ENCODE data around the gene ADCY3.

DNA sequence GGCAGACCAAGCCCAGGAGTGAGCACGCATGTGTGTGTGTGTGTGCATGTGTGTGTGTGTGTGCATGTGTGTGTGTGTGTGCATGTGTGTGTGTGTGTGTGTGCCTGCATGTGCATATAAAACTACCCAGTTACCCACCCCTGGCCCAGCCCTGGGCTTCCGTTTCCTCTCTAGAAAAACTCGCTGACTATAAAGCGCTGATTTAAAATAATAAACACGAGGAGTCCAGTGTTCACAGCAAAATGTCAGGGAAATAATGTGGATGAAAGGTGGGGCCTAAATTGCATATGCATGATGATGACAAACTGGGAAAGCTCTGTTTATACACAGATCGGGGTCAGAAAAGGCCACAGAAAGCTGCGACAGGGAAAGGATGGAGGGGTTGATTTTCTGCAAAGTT, 7.5 kb downstream of the ADCY3 start:
- no peak for TF ChIP-seq CHD2 (IDR thresholded peaks at IDR 0.05; ENCODE audit: low read depth, low read length)
- no peak for TF ChIP-seq TCF7L2 (IDR thresholded peaks at IDR 0.05; ENCODE audit: low read depth, low read length)
- TF ChIP-seq ZNF644 (tag; IDR thresholded peaks at IDR 0.05; ENCODE audit: low read depth) = no peak
- TF ChIP-seq TEAD1 (CRISPR knock-in tag; IDR thresholded peaks at IDR 0.05) = no peak
- TF ChIP-seq, protein P1, sequence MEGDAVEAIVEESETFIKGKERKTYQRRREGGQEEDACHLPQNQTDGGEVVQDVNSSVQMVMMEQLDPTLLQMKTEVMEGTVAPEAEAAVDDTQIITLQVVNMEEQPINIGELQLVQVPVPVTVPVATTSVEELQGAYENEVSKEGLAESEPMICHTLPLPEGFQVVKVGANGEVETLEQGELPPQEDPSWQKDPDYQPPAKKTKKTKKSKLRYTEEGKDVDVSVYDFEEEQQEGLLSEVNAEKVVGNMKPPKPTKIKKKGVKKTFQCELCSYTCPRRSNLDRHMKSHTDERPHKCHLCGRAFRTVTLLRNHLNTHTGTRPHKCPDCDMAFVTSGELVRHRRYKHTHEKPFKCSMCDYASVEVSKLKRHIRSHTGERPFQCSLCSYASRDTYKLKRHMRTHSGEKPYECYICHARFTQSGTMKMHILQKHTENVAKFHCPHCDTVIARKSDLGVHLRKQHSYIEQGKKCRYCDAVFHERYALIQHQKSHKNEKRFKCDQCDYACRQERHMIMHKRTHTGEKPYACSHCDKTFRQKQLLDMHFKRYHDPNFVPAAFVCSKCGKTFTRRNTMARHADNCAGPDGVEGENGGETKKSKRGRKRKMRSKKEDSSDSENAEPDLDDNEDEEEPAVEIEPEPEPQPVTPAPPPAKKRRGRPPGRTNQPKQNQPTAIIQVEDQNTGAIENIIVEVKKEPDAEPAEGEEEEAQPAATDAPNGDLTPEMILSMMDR (IDR thresholded peaks at IDR 0.05 in 2 of 3, conservative IDR thresholded peaks at IDR 0.05 in 1 of 3; ENCODE audit: insufficient read depth in 2 of 3, low read depth in 1 of 3, low read length in 3 of 3) = no peak
- TF ChIP-seq ZNF778 (CRISPR knock-in tag; IDR thresholded peaks at IDR 0.05) = no peak
- no peak for TF ChIP-seq HMG20B (CRISPR knock-in tag; IDR thresholded peaks at IDR 0.05)
- no peak for TF ChIP-seq PHF8 (IDR thresholded peaks at IDR 0.05; ENCODE audit: borderline replicate concordance, low read length)
- no peak for TF ChIP-seq TBL1XR1 (IDR thresholded peaks at IDR 0.05; ENCODE audit: low read length in 2 of 2)
- TF ChIP-seq SREBF1 (IDR thresholded peaks at IDR 0.05; ENCODE audit: borderline replicate concordance, low read depth, low read length) = no peak
- TF ChIP-seq EP300 (IDR thresholded peaks at IDR 0.05; ENCODE audit: low read length) = no peak
- TF ChIP-seq BMI1 (IDR thresholded peaks at IDR 0.05; ENCODE audit: low read length) = no peak
- TF ChIP-seq, protein P2, sequence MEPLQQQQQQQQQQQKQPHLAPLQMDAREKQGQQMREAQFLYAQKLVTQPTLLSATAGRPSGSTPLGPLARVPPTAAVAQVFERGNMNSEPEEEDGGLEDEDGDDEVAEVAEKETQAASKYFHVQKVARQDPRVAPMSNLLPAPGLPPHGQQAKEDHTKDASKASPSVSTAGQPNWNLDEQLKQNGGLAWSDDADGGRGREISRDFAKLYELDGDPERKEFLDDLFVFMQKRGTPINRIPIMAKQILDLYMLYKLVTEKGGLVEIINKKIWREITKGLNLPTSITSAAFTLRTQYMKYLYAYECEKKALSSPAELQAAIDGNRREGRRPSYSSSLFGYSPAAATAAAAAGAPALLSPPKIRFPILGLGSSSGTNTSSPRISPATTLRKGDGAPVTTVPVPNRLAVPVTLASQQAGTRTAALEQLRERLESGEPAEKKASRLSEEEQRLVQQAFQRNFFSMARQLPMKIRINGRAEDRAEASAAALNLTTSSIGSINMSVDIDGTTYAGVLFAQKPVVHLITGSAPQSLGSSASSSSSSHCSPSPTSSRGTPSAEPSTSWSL (CRISPR knock-in tag; IDR thresholded peaks at IDR 0.05; ENCODE audit: borderline replicate concordance) = no peak
- TF ChIP-seq SIRT6 (IDR thresholded peaks at IDR 0.05; ENCODE audit: low read depth, low read length) = no peak
